ENCODE measurements around the gene ZNF780A.

DNA sequence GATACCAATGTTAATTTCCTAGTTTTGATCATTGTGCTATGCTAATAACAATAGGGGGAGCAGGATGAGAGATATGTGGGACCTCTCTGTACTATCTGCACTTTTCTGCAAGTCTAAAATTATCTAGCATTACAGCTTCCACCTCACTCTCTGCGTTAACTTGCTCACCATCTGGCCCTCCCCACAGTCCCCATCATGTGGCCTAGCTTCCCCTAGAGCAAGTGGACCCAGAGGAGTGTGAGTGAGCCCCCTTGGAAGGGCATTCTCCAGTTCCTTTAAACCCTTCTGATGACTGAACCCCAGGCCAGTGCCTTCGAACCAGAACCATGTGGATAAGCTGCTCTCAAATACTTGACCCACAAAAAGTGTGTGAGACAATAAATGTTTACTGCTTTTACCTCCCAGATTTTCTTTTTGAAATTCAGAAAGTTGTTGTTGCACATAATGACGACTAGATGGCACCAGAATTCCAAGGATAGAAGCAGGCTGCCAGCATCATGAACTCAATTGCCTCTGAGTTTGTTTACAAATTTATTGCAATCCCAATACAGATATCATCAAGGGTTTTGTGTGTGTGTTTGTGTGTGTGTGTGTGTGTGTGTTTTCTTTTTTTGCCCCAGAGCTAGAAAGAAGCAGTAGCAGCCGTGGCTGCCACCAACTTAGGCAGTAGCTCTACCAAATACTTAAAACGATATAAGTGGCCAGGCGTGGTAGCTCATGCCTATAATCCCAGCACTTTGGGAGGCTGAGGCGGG lies 49.0 kb upstream of the ZNF780A start:
- TF ChIP-seq POLR2A (IDR thresholded peaks at IDR 0.05; ENCODE audit: low read depth, low read length): no peak
- no peak for TF ChIP-seq POLR2AphosphoS5 (IDR thresholded peaks at IDR 0.05; ENCODE audit: low read depth, low read length)
- no peak for TF ChIP-seq POU2F2 (IDR thresholded peaks at IDR 0.05; ENCODE audit: low read depth, low read length)
- no peak for TF ChIP-seq TAF1 (IDR thresholded peaks at IDR 0.05; ENCODE audit: low read depth, low read length)
- no peak for TF ChIP-seq SPI1 (IDR thresholded peaks at IDR 0.05; ENCODE audit: low read depth, low read length)
- TF ChIP-seq PAX5 (IDR thresholded peaks at IDR 0.05; ENCODE audit: insufficient read depth, low read length, severe bottlenecking): no peak

Measured in GM12891 (cell line).